IPS DF 4.7 (cell line): ENCODE results near the gene CDK14.

Experiments used
- DNase-seq: peaks from one replicate; pipeline ENCODE4 v3.0.0-alpha.2; 2013; ENCODE audit warnings: low spot score; ENCODE audit errors: extremely low read depth

The CDK14 gene

DNA sequence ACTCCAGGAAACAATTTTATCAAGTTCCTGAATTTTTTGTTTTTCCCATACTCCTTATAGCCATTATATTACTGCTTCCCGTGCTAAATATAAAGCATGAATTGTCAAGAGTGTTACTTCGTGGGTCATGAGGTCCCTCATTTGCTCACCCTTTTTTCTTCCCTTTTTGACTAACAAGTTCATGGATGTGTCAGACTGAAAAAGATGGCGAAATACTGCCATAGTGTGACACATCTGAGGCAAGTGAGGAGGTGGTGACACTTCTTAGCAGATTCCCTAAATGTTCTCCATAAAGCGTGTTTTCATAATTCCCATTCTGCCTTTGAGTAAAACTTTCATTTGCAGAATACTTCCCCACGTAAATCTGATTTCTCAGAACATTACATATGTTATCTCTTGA is 398.5 kb downstream of the CDK14 start:
- no peak for DNase-seq

DNA sequence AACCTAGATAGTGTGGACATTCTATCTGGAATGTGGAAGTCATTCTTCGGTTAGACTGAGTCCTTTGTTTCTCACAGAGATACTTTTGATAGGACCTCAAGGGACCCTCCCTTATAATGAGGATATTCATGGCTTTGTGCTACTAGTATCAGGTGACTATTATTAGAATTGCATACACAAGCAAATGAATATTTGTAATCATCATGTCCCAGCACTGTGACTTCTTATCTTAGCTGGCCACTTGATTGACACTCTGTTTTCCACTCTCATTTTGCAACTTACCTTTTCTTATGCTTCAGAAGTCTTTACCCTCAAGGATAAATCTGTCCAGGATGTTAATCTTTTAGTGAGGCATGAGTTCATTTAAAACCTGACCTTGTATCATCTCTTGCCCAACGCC is 399.9 kb downstream of the CDK14 start:
- DNase-seq, result no peak

DNA sequence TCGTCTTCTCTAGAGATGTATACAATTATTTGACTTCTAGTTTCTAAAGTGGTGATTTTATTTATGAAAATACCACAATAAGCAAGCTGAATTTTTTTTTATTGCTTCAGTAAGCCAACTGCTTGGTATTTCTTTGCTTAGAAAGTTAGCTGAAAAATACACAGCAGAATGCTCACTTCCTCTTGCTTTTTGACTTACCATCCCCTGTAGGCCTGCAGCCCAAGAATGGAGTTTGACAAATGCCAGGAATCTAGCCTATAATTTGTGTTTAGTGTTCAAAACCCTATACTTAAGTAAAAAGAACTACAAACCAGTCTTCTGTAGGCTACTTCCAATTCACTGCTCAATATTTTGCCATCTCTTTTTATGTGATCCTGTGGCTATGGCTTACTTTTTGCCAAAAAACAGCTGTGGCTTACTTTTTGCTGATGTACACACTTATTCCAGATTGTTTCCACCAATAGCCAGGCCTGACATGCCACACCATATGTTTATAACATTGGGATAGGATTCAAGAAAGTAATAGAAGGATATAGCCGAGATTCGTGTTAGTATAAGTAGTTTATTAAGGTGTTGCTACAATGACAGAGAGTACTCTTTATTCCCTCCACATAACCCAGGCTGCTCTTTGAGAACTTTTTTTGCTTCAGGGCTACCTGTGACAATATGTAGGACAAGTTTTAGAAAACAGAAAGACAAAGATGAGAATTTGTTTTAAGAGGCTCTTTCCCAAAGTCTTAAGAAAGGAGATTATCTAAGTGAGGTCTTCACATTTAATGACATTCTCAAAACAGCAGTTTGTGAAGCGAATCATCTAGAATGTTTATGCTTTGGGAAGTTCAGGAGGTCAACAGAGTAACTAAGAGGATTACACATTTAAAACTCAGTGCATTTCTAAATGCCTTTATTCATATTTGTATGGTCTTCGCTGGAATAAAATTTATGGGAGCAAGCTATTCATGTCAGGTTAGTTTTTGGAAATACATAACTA is 404.2 kb downstream of the CDK14 start:
- no peak for DNase-seq

DNA sequence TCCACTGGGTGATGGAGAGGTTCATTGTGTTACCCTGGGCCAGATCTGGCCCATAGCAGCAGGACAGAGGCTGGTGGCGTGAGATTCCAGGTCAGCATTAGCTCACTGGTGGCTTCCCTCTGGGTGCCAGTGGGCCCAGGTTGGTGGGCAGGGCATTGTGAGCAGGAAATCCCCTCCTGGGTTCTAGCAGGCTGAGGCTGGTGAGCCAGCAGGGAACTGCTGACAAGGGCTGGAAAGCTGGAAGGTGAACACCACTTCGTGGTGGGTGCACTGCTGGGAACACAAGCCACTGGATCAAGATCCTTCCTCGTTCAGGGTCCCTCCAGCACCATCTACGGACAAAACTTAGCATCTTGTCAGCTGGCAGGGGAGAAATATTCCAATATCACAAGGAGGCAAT is 408.9 kb downstream of the CDK14 start:
- no peak for DNase-seq

DNA sequence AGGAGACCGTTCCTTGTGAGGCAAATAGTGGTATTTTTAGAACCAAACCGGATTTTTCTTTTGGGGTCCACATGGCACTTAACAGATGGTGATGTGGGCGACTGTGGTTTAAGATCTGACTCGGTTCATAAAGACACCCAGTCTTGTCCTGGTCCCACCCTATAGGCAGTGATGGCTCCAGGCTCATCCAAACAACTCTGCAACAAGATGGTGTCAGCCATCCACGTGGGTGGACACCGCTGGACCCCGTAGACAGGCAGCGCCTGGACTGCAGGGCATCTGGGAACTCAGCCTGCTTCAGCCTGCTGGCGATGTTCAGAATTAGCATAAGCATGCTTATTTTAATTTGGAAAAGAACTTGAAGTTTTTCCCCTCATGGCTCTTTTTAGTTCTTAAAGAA is 409.7 kb downstream of the CDK14 start:
- DNase-seq, result no peak

DNA sequence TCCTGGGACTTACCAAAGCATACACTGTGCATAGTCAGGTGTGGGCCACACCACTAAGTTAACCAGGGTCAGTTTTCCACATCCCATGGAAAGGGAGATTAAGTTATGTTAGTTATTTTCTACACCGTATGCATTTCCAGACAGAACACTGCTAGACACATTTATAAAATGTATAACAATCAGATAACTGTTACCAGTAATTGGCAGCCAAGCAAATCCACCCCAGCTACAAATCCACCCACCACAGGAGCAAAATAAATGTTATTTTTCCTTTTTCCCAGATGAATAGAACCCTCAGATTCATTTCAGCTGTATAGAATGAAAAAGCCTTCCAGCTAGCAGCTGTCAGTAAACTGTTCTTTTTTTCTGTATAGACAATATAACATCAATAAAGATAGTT is 411.2 kb downstream of the CDK14 start:
- no peak for DNase-seq

DNA sequence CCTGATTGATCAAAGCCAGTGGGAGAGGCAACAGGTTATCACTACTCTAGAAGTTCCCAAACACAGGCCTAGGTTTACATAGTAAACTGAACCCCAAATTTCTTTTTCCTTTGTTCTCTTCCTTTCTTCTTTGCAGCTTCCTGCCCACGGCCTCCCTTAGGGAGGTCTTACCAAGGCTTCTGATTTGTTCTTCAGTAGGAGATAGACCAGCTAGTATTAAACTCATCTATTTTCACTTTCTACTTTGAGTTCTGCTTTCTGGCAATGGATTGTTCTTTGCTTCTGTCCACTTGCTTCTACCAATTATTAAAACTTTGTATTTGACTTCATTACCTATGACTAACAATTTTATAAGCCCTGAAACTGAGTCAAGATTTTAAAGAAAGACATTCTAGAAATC is 417.0 kb downstream of the CDK14 start:
- DNase-seq, result no peak

DNA sequence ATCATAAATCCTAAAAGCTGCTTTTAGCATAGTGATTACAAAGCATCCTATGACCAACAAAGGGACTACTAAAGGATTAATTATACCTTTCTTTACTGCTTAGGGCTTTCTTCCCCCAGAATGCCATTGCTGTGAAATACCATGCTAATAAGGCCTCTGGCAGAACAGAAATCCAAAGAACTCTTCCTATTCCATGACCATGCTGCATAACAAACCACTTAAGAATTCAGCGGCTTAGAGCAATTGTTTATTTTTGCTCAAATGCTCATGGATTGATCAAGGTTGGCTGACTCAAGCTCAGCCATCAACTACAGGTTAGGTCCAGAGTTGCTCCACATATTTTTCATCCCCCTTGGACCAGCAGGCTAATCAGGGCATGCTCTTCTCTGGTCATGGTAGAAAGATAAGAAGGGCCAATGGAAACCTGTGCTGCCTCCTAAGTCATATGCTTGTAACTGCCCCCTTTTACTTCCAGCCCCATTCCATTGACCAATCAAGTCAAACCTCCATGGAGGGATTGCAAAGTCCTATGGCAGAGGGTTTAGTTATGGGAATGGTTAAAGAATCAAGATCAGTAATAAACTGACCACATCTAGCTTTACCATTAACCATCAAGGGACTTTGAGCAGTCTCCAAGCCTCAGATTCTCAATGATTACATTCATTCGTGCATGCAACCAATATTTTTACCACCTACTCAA is 423.7 kb downstream of the CDK14 start:
- DNase-seq, result no peak

DNA sequence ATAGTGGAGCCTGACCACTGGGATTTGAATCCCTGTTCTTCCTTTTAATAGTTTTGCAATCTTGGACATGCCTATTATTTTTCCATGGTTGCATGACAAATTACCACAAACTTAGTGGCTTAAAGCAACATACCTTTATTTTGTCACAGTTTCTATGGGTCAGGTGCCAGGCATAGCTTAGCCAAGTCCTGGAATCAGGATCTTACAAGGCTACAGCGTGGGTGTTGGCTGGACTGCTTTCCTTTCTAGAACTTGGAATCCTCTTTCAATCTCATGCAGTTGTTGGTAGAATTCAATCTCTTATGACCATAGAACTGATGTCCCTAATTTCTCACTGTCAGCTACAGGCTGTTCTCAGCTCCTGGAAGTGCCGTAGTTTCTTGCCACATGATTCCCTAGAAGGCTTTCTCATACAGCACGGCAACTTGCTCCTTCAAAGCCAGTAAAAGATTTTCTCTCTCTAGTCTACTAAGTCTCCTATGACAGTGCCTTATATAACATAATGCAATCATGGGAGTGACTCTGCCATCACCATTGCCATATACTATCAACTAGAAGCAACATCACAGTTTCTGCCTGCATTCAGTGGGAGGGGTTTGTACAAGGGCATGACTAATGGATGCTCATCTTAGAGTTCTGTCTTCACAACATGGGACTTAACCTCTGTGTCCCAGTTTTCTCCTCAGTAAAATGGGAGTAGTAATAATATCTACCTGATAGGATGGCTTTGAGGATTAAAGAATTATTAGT is 424.7 kb downstream of the CDK14 start:
- DNase-seq, result no peak

DNA sequence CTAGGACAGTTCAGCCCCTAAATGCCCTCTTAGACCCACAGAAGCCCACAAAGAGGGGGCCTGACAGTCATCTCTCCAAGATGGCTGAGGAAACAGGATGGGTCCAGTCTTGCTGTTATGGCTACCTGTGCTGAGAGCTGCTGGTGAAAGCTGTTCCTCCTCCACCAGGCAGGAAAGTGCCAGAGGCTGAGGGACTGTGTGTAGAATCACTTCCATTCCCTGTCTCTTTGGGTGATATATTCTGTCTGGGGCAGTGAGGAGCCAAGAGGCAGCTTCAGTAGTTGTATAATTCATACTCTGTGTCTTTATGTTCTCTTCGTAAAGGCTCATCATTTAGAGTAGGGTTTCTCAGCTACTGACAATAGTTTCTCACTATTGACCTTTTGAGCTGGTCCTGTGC is 425.8 kb downstream of the CDK14 start:
- no peak for DNase-seq

DNA sequence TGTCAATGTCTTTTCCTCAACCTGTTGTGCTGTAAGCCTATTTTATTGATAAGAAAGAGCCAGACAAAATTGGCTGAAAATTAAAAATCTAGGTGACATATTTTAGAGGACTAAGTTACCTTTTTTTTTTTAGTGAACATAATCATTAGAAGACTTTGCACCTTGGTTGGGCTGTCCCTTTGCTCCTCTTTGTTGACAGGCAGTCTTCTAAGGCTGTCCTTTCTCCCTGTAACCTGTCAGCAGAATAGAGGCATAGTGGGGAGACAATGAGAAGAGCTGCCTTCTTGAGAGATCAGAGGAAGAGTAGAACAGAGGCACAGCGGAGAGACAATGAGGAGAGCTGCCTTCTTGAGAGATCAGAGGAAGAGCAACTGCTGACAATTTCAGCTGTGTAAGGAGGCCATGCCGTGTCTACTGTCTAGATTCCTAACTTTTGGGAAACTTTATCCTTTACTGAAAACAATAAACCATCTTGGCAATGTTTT is 429.8 kb downstream of the CDK14 start:
- no peak for DNase-seq

DNA sequence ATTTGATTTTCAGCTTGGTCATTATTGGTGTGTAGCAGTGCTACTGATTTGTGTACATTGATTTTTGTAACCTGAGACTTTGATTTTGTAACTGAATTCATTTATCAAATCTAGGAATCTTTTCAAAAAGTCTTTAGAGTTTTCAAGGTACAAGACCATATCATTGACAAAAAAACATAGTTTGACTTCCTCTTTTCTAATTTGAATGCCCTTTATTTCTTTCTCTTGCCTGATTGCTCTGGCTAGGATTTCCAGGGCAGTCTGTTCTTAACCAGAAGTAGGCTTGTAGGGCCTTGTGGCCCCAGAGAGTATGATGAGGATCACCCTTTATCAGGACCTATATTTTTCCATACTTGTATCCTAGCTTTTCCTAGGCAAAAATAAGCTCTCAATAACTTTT is 433.6 kb downstream of the CDK14 start:
- DNase-seq, result no peak

DNA sequence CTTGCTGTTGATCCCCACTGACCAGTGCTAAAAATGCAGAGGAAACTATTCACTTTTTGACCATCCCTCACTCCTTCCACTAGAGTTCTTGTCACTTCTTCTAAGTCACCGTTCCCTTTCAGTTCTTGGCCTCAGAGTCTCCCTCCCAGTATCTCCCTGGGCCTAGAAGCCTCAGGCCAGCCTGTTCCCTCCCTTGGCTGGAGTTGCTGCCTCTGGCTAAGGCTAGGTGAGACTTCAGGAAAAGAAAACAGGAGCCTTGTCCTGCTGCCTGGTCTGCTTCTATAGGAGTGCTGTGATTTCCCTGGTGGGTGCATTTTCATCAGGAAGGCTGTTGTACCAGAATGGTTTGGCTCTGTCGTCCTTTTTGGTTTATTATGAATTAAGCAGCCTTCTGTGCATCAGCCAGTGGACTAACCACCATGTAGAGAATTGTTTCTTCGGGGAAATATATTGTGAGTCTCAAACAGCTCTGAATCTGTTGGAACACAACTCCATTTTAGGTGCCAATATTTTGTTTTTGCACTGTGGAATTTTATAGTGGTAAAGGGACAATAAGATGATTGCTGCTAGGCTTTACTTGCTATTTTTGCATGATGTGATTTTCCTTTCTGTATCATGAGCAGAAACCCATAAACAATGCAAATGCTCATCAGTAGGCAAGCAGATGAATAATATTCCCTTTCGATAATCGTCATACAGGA is 434.7 kb downstream of the CDK14 start:
- no peak for DNase-seq

DNA sequence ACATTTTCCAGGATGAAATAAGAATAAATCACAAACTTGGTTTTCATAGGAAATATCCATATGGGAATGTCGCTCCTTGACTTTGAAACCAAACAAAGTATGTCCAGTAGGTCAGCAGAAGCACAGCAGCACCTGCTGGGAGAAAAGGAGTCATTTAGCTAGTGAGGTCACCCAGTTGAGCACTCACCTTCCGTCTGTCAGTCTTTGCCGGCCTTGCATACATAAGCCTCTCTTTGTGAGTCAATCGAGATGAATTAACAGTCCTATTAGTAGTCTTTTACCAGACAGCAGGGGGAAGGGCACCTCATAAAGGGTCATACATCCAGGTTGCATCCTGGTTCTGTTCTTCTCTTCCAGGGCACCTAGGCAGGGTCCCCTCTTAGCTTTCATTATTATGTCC is 435.6 kb downstream of the CDK14 start:
- DNase-seq, result no peak

DNA sequence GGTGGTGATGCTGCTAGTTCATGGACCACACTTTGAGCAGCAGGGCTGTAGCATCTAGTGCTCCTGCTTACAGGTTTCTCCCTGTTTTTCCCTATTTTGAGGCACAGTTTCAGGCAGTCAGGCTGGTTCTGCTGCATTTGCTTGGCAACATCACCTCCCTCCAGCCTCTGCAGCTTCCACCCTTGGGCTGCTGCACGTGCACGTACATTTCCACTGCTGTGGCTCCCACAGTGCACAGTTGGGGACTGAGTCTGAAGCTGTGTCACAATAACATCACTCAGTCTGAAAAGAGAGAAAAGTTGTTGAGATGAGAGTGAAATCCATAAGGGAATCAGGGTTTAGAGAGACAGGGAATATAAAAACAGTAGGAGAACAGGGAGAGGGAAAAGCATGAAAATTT is 437.5 kb downstream of the CDK14 start:
- no peak for DNase-seq

DNA sequence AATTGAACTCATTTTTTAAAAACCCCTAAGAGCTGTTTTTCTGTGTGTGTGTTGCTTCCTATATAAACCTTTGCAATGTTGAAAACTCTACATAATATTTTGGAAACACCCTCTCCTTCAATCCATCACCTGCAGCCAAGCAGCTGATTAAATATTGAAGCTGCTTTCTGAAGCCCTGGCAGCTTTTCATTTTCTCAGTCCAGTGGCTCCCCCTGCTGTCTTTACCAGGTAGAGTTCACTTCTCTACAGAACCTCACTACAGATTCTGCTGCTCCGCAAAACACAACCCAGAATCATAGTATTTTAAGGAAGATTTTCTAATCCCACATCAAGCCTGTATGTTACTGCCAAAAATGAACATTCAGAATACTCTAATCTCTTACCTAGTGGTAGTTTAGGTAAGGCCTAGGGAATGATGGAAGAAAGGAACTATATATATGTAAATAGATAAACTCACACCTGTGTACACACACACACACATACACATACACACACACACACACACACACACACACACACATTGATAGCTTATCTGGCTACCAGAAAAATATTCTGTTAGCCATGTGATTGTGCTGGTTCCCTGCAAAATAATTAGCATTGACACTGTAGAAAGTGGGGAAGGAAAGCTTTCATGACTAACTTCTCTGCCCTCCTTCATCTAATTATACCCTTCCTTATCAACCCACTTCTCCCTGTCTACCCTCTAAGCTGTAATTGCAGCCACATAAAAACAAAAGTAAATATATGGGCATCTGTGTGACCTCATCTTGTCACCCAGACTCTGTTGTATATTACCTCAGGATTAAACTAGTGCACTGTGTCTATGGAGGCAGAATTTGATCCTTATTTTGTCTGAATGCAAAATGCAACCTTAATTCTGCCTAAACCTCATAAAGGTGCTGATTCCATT is 438.6 kb downstream of the CDK14 start:
- DNase-seq, result no peak

DNA sequence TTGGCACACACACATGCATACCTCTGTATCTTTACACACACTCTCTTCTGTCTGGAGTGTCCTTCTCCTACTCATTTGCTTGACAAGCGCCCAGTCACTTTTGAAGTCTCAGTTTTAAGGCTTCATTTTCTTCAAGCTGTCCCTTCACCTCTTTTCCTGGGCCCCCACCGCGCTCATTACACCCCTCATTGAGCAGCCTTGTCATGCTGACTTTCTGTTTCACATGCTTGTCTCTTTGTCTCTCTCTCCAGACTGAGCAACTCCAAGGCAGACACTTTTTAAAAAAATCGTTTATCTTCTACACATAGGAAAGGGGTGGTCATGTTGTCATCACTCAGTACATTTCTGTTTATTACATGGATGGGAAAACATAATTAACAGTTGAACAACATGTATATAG is 442.9 kb downstream of the CDK14 start:
- no peak for DNase-seq

DNA sequence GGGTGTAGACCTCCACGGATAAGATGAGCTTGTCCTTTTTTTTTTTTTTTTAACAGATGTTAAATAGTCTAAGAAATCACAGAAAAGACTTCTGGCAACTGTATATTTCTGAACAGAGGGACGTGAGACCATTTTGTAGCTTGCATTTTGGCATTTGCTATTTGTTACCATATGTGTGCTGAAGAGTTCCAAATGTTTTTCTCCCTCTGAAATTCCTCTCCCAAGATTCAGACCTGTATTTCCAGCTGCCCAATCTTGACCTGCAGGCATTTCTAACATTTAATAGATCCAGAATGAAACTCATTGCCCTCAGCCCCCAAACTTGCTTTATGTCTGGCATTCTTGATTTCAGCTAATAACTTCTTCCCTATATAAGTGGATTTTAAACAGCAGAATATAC is 445.0 kb downstream of the CDK14 start:
- no peak for DNase-seq

DNA sequence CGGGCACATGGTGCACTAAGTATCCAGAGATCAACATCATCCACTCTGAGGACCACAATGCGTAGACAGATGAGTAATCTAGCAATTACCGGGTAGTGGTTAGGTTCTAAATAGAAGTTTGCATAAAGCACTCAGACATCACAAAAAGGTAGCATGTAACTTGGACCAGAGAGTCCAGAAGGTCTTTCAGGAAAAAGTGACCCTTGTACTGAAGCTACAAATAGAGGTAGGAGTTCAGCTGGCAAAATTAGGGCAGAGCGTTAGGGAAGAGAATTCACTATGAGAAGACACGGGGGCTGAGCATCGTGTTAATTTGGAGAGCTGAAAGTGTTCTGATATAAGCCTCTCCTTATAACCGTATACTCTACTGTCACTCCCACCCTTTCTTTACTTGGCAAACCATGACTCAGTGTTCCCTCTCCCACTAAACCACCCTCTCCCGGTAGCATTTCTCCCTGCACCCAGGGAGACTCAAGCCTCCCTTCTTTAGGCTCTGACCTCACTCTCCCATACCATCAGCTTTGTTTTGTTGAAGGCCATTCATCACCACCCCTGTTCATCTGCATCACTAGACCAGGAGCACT is 445.9 kb downstream of the CDK14 start:
- DNase-seq, result no peak

DNA sequence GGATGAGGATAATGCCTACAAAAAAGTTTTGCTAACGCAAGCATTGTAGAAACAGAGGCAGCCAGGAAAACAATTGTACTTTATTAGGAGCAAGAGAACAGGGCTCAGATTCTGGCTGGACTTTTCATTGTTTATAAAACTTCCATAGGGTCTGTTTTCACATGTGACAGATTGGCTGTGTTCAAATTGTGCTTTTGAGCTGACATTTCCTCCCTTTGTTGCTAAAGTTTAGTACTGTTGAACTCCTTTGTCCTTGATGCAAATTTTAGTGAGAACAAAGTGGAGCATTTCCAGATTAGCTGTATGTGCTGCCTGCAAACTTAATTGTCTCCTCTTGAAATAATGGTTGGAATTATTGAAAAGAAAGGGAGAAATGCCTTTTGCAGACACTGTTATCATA is 447.1 kb downstream of the CDK14 start:
- DNase-seq, result no peak
